ENCODE data around the gene THAP5.

Gene THAP5

GRCh38 chr7:108603656-108604306 lies 34.3 kb upstream of the THAP5 start:
- Histone ChIP-seq H3K79me2 (ENCODE audit: insufficient read depth, low read length) (no peaks in the 10 kb centered on the region), H4K20me1 (ENCODE audit: insufficient read depth, low read length) (no peaks in the 10 kb centered on the region), H3K4me1 (ENCODE audit: insufficient read depth, low read length) (no peaks in the 10 kb centered on the region), H3K4me2 (ENCODE audit: insufficient read depth, low read length) (no peak overlapping the region), H3K27ac (ENCODE audit: low read length) (no peak overlapping the region), H3K9me3 (ENCODE audit: insufficient read depth, low read length, severe bottlenecking) (no peaks in the 10 kb centered on the region), H3K4me3 (ENCODE audit: low read depth in 1 of 2, low read length in 2 of 2) (no peak overlapping the region), H2AFZ (ENCODE audit: low read depth, low read length) (no peak overlapping the region), H3K36me3 (ENCODE audit: insufficient read depth, low read length) (no peaks in the 10 kb centered on the region), H3K9ac (ENCODE audit: low read depth, low read length) (no peak overlapping the region), H3K27me3 (ENCODE audit: insufficient read depth, low read length, poor library complexity) (no peaks in the 10 kb centered on the region)
- DNase-seq (no peak), ATAC-seq (ENCODE audit: insufficient read depth, low read depth) (no peak)
- no peak for TF ChIP-seq CTCF (IDR thresholded peaks at IDR 0.05; ENCODE audit: borderline replicate concordance, extremely low read depth, low read length, poor library complexity, severe bottlenecking)
- TF ChIP-seq EZH2 (IDR thresholded peaks at IDR 0.05; ENCODE audit: borderline replicate concordance, low read depth, low read length, severe bottlenecking) = no peak

GRCh38 chr7:108600399-108600798 lies 30.9 kb upstream of the THAP5 start:
- TF ChIP-seq EZH2 (IDR thresholded peaks at IDR 0.05; ENCODE audit: borderline replicate concordance, low read depth, low read length, severe bottlenecking) (no peak), CTCF (IDR thresholded peaks at IDR 0.05; ENCODE audit: borderline replicate concordance, extremely low read depth, low read length, poor library complexity, severe bottlenecking) (no peak)
- H3K79me2 ChIP-seq (ENCODE audit: insufficient read depth, low read length) = no peaks in the 10 kb centered on the region
- no peaks in the 10 kb centered on the region for H3K4me1 ChIP-seq (ENCODE audit: insufficient read depth, low read length)
- no peak overlapping the region for H2AFZ ChIP-seq (ENCODE audit: low read depth, low read length)
- no peaks in the 10 kb centered on the region for H3K36me3 ChIP-seq (ENCODE audit: insufficient read depth, low read length)
- H3K27ac ChIP-seq (ENCODE audit: low read length) = no peak overlapping the region
- H3K27me3 ChIP-seq (ENCODE audit: insufficient read depth, low read length, poor library complexity) = no peaks in the 10 kb centered on the region
- H3K9me3 ChIP-seq (ENCODE audit: insufficient read depth, low read length, severe bottlenecking) = no peaks in the 10 kb centered on the region
- H3K9ac ChIP-seq (ENCODE audit: low read depth, low read length) = no peak overlapping the region
- no peak overlapping the region for H3K4me2 ChIP-seq (ENCODE audit: insufficient read depth, low read length)
- DNase-seq (no peak), ATAC-seq (ENCODE audit: insufficient read depth, low read depth) (no peak)
- H3K4me3 ChIP-seq (ENCODE audit: low read depth in 1 of 2, low read length in 2 of 2) = no peak overlapping the region
- no peaks in the 10 kb centered on the region for H4K20me1 ChIP-seq (ENCODE audit: insufficient read depth, low read length)

GRCh38 chr7:108598914-108599580 lies 29.5 kb upstream of the THAP5 start:
- no peak for ATAC-seq (ENCODE audit: insufficient read depth, low read depth)
- no peak for DNase-seq
- H3K4me1 ChIP-seq (ENCODE audit: insufficient read depth, low read length) = no peaks in the 10 kb centered on the region
- no peaks in the 10 kb centered on the region for H3K36me3 ChIP-seq (ENCODE audit: insufficient read depth, low read length)
- H3K27ac ChIP-seq (ENCODE audit: low read length) = no peak overlapping the region
- H3K4me2 ChIP-seq (ENCODE audit: insufficient read depth, low read length) = no peak overlapping the region
- no peaks in the 10 kb centered on the region for H4K20me1 ChIP-seq (ENCODE audit: insufficient read depth, low read length)
- no peaks in the 10 kb centered on the region for H3K9me3 ChIP-seq (ENCODE audit: insufficient read depth, low read length, severe bottlenecking)
- H3K4me3 ChIP-seq (ENCODE audit: low read depth in 1 of 2, low read length in 2 of 2) = no peak overlapping the region
- no peak overlapping the region for H2AFZ ChIP-seq (ENCODE audit: low read depth, low read length)
- H3K27me3 ChIP-seq (ENCODE audit: insufficient read depth, low read length, poor library complexity) = no peaks in the 10 kb centered on the region
- TF ChIP-seq EZH2 (IDR thresholded peaks at IDR 0.05; ENCODE audit: borderline replicate concordance, low read depth, low read length, severe bottlenecking) = no peak
- no peak for TF ChIP-seq CTCF (IDR thresholded peaks at IDR 0.05; ENCODE audit: borderline replicate concordance, extremely low read depth, low read length, poor library complexity, severe bottlenecking)
- H3K79me2 ChIP-seq (ENCODE audit: insufficient read depth, low read length) = no peaks in the 10 kb centered on the region
- H3K9ac ChIP-seq (ENCODE audit: low read depth, low read length) = no peak overlapping the region

All from DND-41 (cell line).